GM23338 (cell line): ENCODE measurements around the gene INPPL1. TPM values are rescaled to one million over a fixed set of nuclear protein-coding genes. Genes with fewer than 3 reads are reported as not detected.

Experiments used
- ATAC-seq: fragments of 200-7000 bp; cut with Tn5 transposase; 3 replicates; pipeline ENCODE4 v1.9.1; 2020
- DNase-seq: peaks from one replicate; pipeline ENCODE4 v3.0.0-alpha.2; 2015; ENCODE audit warnings: low spot score
- H2AFZ ChIP-seq: fragments of 200-600 bp; sonication (generic); 2 replicates; pipeline ENCODE4 v1.8.0; 2016; ENCODE audit warnings: antibody characterized with exemption, mild to moderate bottlenecking, moderate library complexity
- H3F3A ChIP-seq: fragments of 200-600 bp; sonication (generic); replicated peaks from 2 replicates; pipeline ENCODE4 v1.8.0; 2017; ENCODE audit warnings: antibody characterized with exemption, mixed run types, low read depth
- H3K27ac ChIP-seq: fragments of 200-600 bp; sonication (generic); 2 replicates; pipeline ENCODE4 v1.6.1; 2016; ENCODE audit warnings: low read depth
- H3K27me3 ChIP-seq: fragments of 200-600 bp; sonication (generic); 2 replicates; pipeline ENCODE4 v1.8.0; 2016; ENCODE audit warnings: mild to moderate bottlenecking, mixed run types, moderate library complexity; ENCODE audit not compliant: insufficient read depth
- H3K36me3 ChIP-seq: fragments of 200-600 bp; sonication (generic); 2 replicates; pipeline ENCODE4 v1.8.0; 2016; ENCODE audit warnings: mild to moderate bottlenecking; ENCODE audit not compliant: insufficient read depth
- H3K4me1 ChIP-seq: fragments of 200-600 bp; sonication (generic); 2 replicates; pipeline ENCODE4 v1.8.0; 2016; ENCODE audit warnings: mild to moderate bottlenecking, moderate library complexity; ENCODE audit not compliant: insufficient read depth
- H3K4me2 ChIP-seq: fragments of 200-600 bp; sonication (generic); 2 replicates; pipeline ENCODE4 v1.7.1; 2017; ENCODE audit warnings: mixed run types
- H3K4me3 ChIP-seq: fragments of 200-600 bp; sonication (generic); 2 replicates; pipeline ENCODE4 v1.6.1; 2016; ENCODE audit warnings: mixed run types
- H3K79me2 ChIP-seq: fragments of 200-600 bp; sonication (generic); replicated peaks from 2 replicates; pipeline ENCODE4 v1.8.0; 2017; ENCODE audit warnings: mild to moderate bottlenecking; ENCODE audit not compliant: insufficient read depth
- H3K9me2 ChIP-seq: fragments of 200-600 bp; sonication (generic); 2 replicates; pipeline ENCODE4 v1.8.0; 2017; ENCODE audit not compliant: insufficient read depth
- H4K20me1 ChIP-seq: fragments of 200-600 bp; sonication (generic); replicated peaks from 2 replicates; pipeline ENCODE4 v1.8.0; 2017; ENCODE audit warnings: mild to moderate bottlenecking; ENCODE audit not compliant: insufficient read depth
- H3K27ac Mint-ChIP-seq: 2 replicates; pipeline ENCODE4 v1.8.0; 2020; ENCODE audit warnings: inconsistent platforms, mild to moderate bottlenecking, moderate library complexity, mixed read lengths
- H3K27me3 Mint-ChIP-seq: 3 replicates; pipeline ENCODE4 v1.8.0; 2022; ENCODE audit warnings: low read depth, mild to moderate bottlenecking, moderate library complexity, mixed read lengths, inconsistent platforms; ENCODE audit not compliant: insufficient read depth, poor library complexity
- H3K36me3 Mint-ChIP-seq: 3 replicates; pipeline ENCODE4 v1.8.0; 2021; ENCODE audit warnings: low read depth, mild to moderate bottlenecking, inconsistent platforms, moderate library complexity, mixed read lengths
- H3K4me1 Mint-ChIP-seq: 3 replicates; pipeline ENCODE4 v1.8.0; 2020; ENCODE audit warnings: mild to moderate bottlenecking, inconsistent platforms, mixed read lengths
- H3K4me3 Mint-ChIP-seq: 3 replicates; pipeline ENCODE4 v1.8.0; 2021; ENCODE audit warnings: moderate library complexity, mild to moderate bottlenecking, inconsistent platforms, mixed read lengths
- H3K9me3 Mint-ChIP-seq: 3 replicates; pipeline ENCODE4 v1.8.0; 2020; ENCODE audit warnings: moderate library complexity, mild to moderate bottlenecking, inconsistent platforms, mixed read lengths
- CREB1 ChIP-seq: fragments of 250-450 bp; sonication (Bioruptor Pico); IDR thresholded peaks from 2 replicates; pipeline ENCODE4 v1.5.0; 2020; ENCODE audit warnings: low read depth, mild to moderate bottlenecking, moderate library complexity
- CTCF ChIP-seq, 2 experiments: fragments of 200-600 bp in 1 of 2; sonication (generic) in 1 of 2; conservative IDR thresholded peaks; 2 replicates each; pipeline versions ENCODE4 v1.5.1 to v1.6.1; 2016 to 2017; ENCODE audit warnings: antibody characterized with exemption in 2 of 2, low read depth in 2 of 2, mild to moderate bottlenecking in 2 of 2, moderate library complexity in 1 of 2
- ETS1 ChIP-seq: IDR thresholded peaks from 2 replicates; pipeline ENCODE4 v1.6.1; 2016; ENCODE audit warnings: antibody characterized with exemption
- EZH2 ChIP-seq: fragments of 200-600 bp; sonication (generic); IDR thresholded peaks from one replicate; pipeline ENCODE4 v1.8.0; 2017; ENCODE audit warnings: antibody characterized with exemption, mild to moderate bottlenecking, low read depth; ENCODE audit not compliant: unreplicated experiment
- EZH2phosphoT487 ChIP-seq: fragments of 200-600 bp; sonication (generic); IDR thresholded peaks from one replicate; pipeline ENCODE4 v1.8.1; 2018; ENCODE audit warnings: antibody characterized with exemption; ENCODE audit not compliant: unreplicated experiment
- NANOG ChIP-seq: IDR thresholded peaks from 2 replicates; pipeline ENCODE4 v1.6.1; 2016; ENCODE audit warnings: antibody characterized with exemption, borderline replicate concordance
- POLR2AphosphoS5 ChIP-seq: IDR thresholded peaks from 2 replicates; pipeline ENCODE4 v1.6.1; 2016; ENCODE audit warnings: antibody characterized with exemption, low read depth
- REST ChIP-seq: IDR thresholded peaks from one replicate; pipeline ENCODE4 v1.6.1; 2018; ENCODE audit warnings: antibody characterized with exemption; ENCODE audit not compliant: unreplicated experiment
- STAT1 ChIP-seq: IDR thresholded peaks from one replicate; pipeline ENCODE4 v1.6.1; 2016; ENCODE audit warnings: antibody characterized with exemption; ENCODE audit not compliant: unreplicated experiment
- ZNF114 ChIP-seq: fragments of 250-450 bp; sonication (Bioruptor Pico); IDR thresholded peaks from 2 replicates; pipeline ENCODE4 v1.5.0; 2020; ENCODE audit warnings: mild to moderate bottlenecking, moderate library complexity
- ZNF331 ChIP-seq: fragments of 250-450 bp; sonication (Bioruptor Pico); IDR thresholded peaks from 2 replicates; pipeline ENCODE4 v1.5.0; 2020; ENCODE audit warnings: low read depth, mild to moderate bottlenecking, moderate library complexity
- ZNF462 ChIP-seq: fragments of 250-450 bp; sonication (Bioruptor Pico); IDR thresholded peaks from 2 replicates; pipeline ENCODE4 v1.5.0; 2020; ENCODE audit warnings: mild to moderate bottlenecking, moderate library complexity
- polyA plus RNA-seq: library from polyadenylated mRNA; unstranded; fragments of >200 nt; fragmentation: Nextera tagmentation; extraction: Ambion mirVana; gene quantifications from 2 replicates; pipeline ENCODE4 v1.2.1, GENCODE V29; 2016
- total RNA-seq: library from RNA; depleted of rRNA; stranded (reverse); fragments of >200 nt; shearing (Covaris generic); gene quantifications from 2 replicates; pipeline ENCODE4 v1.2.3, GENCODE V29; 2014

INPPL1 gene
- total and polyA plus RNA-seq, 2 experiments from 2014 or later = 21.5 to 54.7 TPM

- no peaks in the 10 kb centered on the region for H4K20me1 ChIP-seq
- no peak overlapping the region for H3K4me2 ChIP-seq
- H3K36me3 Mint-ChIP-seq = no peaks in the 10 kb centered on the region
- no peak for TF ChIP-seq REST
- TF ChIP-seq ZNF462 (CRISPR knock-in tag) = no peak
- no peak for TF ChIP-seq ETS1
- no peak for TF ChIP-seq ZNF331
- no peak for TF ChIP-seq CTCF (conservative IDR thresholded peaks at IDR 0.05; ENCODE audit: low read depth in 2 of 2)
- TF ChIP-seq EZH2phosphoT487 = no peak
- TF ChIP-seq NANOG = no peak
- TF ChIP-seq CREB1 (CRISPR knock-in tag) = no peak
- TF ChIP-seq STAT1 = no peak
- no peak for TF ChIP-seq EZH2
- TF ChIP-seq POLR2AphosphoS5 = no peak
- TF ChIP-seq ZNF114 (CRISPR knock-in tag) = no peak
- peaks cover 16% of the 10 kb centered on the region; the same call in 2 of the 3 replicates for H3K4me1 Mint-ChIP-seq
- H3K9me2 ChIP-seq = no peaks in the 10 kb centered on the region
- H3K27ac Mint-ChIP-seq = no peak overlapping the region
- H3K27ac ChIP-seq = no peak overlapping the region
- H3K36me3 ChIP-seq = no peaks in the 10 kb centered on the region
- H3K9me3 Mint-ChIP-seq = no peaks in the 10 kb centered on the region
- no peaks in the 10 kb centered on the region for H3F3A ChIP-seq
- no peak overlapping the region for H2AFZ ChIP-seq
- H3K4me3 Mint-ChIP-seq = no peak overlapping the region
- ATAC-seq (no peak), DNase-seq (no peak)
- no peaks in the 10 kb centered on the region for H3K27me3 ChIP-seq
- H3K27me3 Mint-ChIP-seq = peaks cover 7% of the 10 kb centered on the region
- H3K4me3 ChIP-seq = no peak overlapping the region
- H3K4me1 ChIP-seq = peaks cover 6% of the 10 kb centered on the region; the same call in 1 of the 2 replicates
- no peaks in the 10 kb centered on the region for H3K79me2 ChIP-seq
Measured at GRCh38 chr11:72190631-72191071, 33.9 kb upstream of the INPPL1 start.
